ENCODE measurements around the gene CALHM4. TPM values are rescaled to one million over a fixed set of nuclear protein-coding genes. Genes with fewer than 3 reads are reported as not detected.

The CALHM4 gene
- total RNA-seq, 3 donors from 2014 or later = not detected

DNA sequence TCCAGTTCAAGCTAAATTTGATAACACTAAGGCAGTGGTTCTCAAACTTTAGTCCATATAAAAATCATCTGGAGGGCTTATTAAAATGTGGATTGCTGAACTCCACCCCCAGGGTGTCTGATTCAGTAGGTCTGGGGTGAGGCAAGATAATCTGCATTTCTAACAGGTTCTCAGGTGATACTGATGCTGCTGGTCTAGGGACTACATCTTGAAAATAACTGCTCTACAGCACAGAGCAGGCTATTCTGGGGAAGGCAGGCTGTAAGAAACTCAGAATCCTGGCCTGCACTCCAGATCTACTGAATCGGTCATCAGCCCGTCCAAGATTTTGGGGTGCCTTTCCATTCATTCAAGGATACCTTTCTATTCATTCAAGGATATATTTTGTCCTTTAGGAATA is 30.7 kb upstream of the CALHM4 start:
- intact Hi-C loops (cut with DNase I; ENCODE audit: low total_unique reads) = loop anchor here (1.0 to 10.0 kb wide), 2 partner anchors 8 to 1452 kb away; no protein-coding TSS in a partner anchor
- TF ChIP-seq POLR2AphosphoS5 (IDR thresholded peaks at IDR 0.05) (no peak), POLR2A (IDR thresholded peaks at IDR 0.05) (no peak)
- TF ChIP-seq, protein P1, sequence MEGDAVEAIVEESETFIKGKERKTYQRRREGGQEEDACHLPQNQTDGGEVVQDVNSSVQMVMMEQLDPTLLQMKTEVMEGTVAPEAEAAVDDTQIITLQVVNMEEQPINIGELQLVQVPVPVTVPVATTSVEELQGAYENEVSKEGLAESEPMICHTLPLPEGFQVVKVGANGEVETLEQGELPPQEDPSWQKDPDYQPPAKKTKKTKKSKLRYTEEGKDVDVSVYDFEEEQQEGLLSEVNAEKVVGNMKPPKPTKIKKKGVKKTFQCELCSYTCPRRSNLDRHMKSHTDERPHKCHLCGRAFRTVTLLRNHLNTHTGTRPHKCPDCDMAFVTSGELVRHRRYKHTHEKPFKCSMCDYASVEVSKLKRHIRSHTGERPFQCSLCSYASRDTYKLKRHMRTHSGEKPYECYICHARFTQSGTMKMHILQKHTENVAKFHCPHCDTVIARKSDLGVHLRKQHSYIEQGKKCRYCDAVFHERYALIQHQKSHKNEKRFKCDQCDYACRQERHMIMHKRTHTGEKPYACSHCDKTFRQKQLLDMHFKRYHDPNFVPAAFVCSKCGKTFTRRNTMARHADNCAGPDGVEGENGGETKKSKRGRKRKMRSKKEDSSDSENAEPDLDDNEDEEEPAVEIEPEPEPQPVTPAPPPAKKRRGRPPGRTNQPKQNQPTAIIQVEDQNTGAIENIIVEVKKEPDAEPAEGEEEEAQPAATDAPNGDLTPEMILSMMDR (IDR thresholded peaks at IDR 0.05) = no peak
- Histone ChIP-seq H3K27ac (no peak overlapping the region), H3K9me3 (no peaks in the 10 kb centered on the region), H3K36me3 (no peaks in the 10 kb centered on the region), H3K4me3 (no peak overlapping the region), H3K4me1 (no peaks in the 10 kb centered on the region), H3K27me3 (no peaks in the 10 kb centered on the region)
- no peak for DNase-seq (ENCODE audit: low spot score in 2 of 2)

DNA sequence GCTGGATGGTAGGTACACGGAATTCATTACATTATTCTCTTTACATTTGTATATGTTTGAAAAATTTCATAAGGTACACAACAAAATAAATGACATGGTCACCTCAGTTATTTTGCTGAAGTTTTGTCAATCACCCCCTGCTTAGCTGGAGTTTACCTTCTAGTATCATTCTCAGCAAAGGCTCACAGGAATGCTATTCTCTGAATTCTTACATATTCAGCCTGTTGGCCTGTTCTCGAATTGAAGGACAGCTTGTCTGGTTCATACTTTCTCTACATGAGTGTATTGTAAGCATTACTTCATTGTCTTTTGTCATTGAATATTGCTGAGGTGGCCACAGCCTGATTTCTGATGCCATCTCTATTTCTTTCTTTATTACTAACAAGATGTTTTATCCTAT is 29.3 kb upstream of the CALHM4 start:
- no peaks in the 10 kb centered on the region for H3K27me3 ChIP-seq

DNA sequence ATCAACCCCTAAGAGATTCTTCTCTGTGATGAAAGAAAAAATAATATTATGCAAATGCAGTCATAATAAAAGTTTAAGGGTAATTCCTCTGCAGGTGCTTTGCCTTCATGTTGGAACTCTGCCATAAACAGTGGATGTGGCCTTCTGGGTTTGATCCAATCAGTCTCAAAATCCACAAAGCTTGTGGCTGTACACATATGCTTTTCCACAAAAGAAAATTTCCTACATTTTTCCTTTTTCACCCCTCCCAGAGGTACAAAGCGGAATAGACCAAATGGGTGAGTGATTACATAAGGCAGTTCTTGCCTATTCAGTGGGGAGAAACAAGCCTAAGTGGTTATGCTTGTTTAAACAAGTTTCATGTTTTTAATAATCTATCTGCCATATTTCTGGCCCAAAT is 25.4 kb upstream of the CALHM4 start:
- no peaks in the 10 kb centered on the region for H3K9me3 ChIP-seq
- H3K4me3 ChIP-seq = no peak overlapping the region
- H3K27ac ChIP-seq = no peak overlapping the region
- DNase-seq (ENCODE audit: low spot score in 2 of 2) = no peak
- H3K36me3 ChIP-seq = no peaks in the 10 kb centered on the region
- TF ChIP-seq POLR2AphosphoS5 (IDR thresholded peaks at IDR 0.05) (no peak), POLR2A (IDR thresholded peaks at IDR 0.05) (no peak)
- TF ChIP-seq, protein P1 (IDR thresholded peaks at IDR 0.05) = no peak
- H3K4me1 ChIP-seq = no peaks in the 10 kb centered on the region
- intact Hi-C loops (cut with DNase I; ENCODE audit: low total_unique reads) = loop anchor here (10.0 kb wide), 1 partner anchor 1447 kb away; no protein-coding TSS in a partner anchor
- no peaks in the 10 kb centered on the region for H3K27me3 ChIP-seq

More for the DNA sequence above, 29.3 kb upstream of the CALHM4 start:
- no peak for TF ChIP-seq POLR2A (IDR thresholded peaks at IDR 0.05)
- TF ChIP-seq, protein P1 (IDR thresholded peaks at IDR 0.05) = no peak
- TF ChIP-seq POLR2AphosphoS5 (IDR thresholded peaks at IDR 0.05) = no peak
- no peaks in the 10 kb centered on the region for H3K4me1 ChIP-seq
- no peak overlapping the region for H3K4me3 ChIP-seq
- intact Hi-C loops (cut with DNase I; ENCODE audit: low total_unique reads) = loop anchor here (10.0 kb wide), 1 partner anchor 1451 kb away; no protein-coding TSS in a partner anchor
- H3K27ac ChIP-seq = no peak overlapping the region
- no peak for DNase-seq (ENCODE audit: low spot score in 2 of 2)
- no peaks in the 10 kb centered on the region for H3K9me3 ChIP-seq
- no peaks in the 10 kb centered on the region for H3K36me3 ChIP-seq

DNA sequence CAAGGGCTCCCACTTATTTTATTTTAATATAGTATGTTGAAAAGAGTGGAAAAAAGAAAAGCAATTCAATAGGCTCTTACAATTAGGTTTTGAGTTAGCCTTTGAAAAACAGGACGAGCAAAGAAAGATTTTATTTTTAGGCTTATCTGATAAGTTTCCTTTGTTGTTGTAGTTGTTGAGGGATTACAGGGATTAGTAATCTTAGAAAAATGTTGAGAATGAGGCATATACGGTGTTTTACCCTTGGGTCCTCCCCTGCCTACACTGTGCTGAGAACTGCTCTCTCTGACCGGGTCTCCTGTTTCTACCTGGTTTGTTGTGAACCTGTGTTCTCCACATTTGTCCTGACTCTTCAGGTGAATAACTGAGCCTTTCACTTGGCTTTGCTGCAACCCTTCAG is 24.8 kb upstream of the CALHM4 start:
- DNase-seq (ENCODE audit: low spot score in 2 of 2) = no peak
- Histone ChIP-seq H3K36me3 (no peaks in the 10 kb centered on the region), H3K4me3 (no peak overlapping the region), H3K9me3 (no peaks in the 10 kb centered on the region), H3K27me3 (no peaks in the 10 kb centered on the region), H3K4me1 (no peaks in the 10 kb centered on the region), H3K27ac (no peak overlapping the region)
- intact Hi-C loops (cut with DNase I; ENCODE audit: low total_unique reads) = loop anchor here (10.0 kb wide), 1 partner anchor 1446 kb away; no protein-coding TSS in a partner anchor
- TF ChIP-seq POLR2A (IDR thresholded peaks at IDR 0.05) (no peak), POLR2AphosphoS5 (IDR thresholded peaks at IDR 0.05) (no peak)
- TF ChIP-seq, protein P1 (IDR thresholded peaks at IDR 0.05) = no peak

- no peaks in the 10 kb centered on the region for H3K4me1 ChIP-seq
- intact Hi-C loops (cut with DNase I; ENCODE audit: low total_unique reads) = loop anchor here (10.0 kb wide), 1 partner anchor 1445 kb away; no protein-coding TSS in a partner anchor
- H3K27me3 ChIP-seq = no peaks in the 10 kb centered on the region
- no peaks in the 10 kb centered on the region for H3K36me3 ChIP-seq
- H3K27ac ChIP-seq = no peak overlapping the region
- TF ChIP-seq, protein P1 (IDR thresholded peaks at IDR 0.05) = no peak
- no peak for TF ChIP-seq POLR2A (IDR thresholded peaks at IDR 0.05)
- no peak for TF ChIP-seq POLR2AphosphoS5 (IDR thresholded peaks at IDR 0.05)
- H3K4me3 ChIP-seq = no peak overlapping the region
- no peaks in the 10 kb centered on the region for H3K9me3 ChIP-seq
- DNase-seq (ENCODE audit: low spot score in 2 of 2) = no peak
Measured at GRCh38 chr6:116529466-116530290, 23.9 kb upstream of the CALHM4 start.

Data from breast epithelium (tissue), 4 donors.